SK-N-SH (cell line): ENCODE data around the gene TBC1D21. TPM values are rescaled to one million over a fixed set of nuclear protein-coding genes. Genes with fewer than 3 reads are reported as not detected.

Experiments
- CTCF ChIA-PET: fragments of 300-600, 350-600 bp; formaldehyde crosslinking; extraction: SDS; loops from one replicate; lab custom pipeline; 2021; lab: Yijun Ruan, JAX
- POLR2A ChIA-PET: fragments of 350-600 bp; sonication (Branson Sonifier 250); formaldehyde crosslinking; extraction: SDS; loops from one replicate; lab custom pipeline; 2020; ENCODE audit warnings: antibody characterized with exemption, inconsistent platforms; lab: Yijun Ruan, JAX
- DNase-seq: peaks from one replicate; pipeline ENCODE4 v3.0.0; 2012
- H2AFZ ChIP-seq: fragments of 200-600 bp; sonication (generic); 2 replicates; pipeline ENCODE4 v1.8.1; 2016; ENCODE audit warnings: antibody characterized with exemption, mild to moderate bottlenecking, low read depth
- H3F3A ChIP-seq: fragments of 200-600 bp; sonication (generic); replicated peaks from 2 replicates; pipeline ENCODE3; 2016; ENCODE audit warnings: antibody characterized with exemption, mild to moderate bottlenecking; ENCODE audit not compliant: insufficient read depth
- H3K27ac ChIP-seq, 2 experiments: fragments of 200-500 bp in 1 of 2; fragments of 200-600 bp in 1 of 2; sonication (Bioruptor generic) in 1 of 2; sonication (generic), shearing (Covaris generic) in 1 of 2; 2 replicates each; pipeline versions ENCODE4 v1.5.1 to v1.6.1; 2014 to 2016; ENCODE audit warnings: low read depth in 2 of 2, inconsistent platforms in 1 of 2, low read length in 1 of 2, mild to moderate bottlenecking in 1 of 2, mixed read lengths in 1 of 2
- H3K27me3 ChIP-seq: fragments of 200-600 bp; sonication (generic), shearing (Covaris generic); 2 replicates; pipeline ENCODE4 v1.6.1; 2016; ENCODE audit warnings: mixed run types; ENCODE audit not compliant: insufficient read depth
- H3K36me3 ChIP-seq, 2 experiments: fragments of 200-500 bp in 1 of 2; fragments of 200-600 bp in 1 of 2; sonication (Bioruptor generic) in 1 of 2; sonication (generic) in 1 of 2; replicated peaks in 1 of 2; 2 replicates each; pipeline versions ENCODE3 to v1.5.1; 2014 to 2016; ENCODE audit warnings: low read length in 1 of 2, mild to moderate bottlenecking in 1 of 2; ENCODE audit not compliant: insufficient read depth in 2 of 2, control insufficient read depth in 1 of 2
- H3K4me1 ChIP-seq, 2 experiments: fragments of 200-500 bp in 1 of 2; fragments of 200-600 bp in 1 of 2; sonication (Bioruptor generic) in 1 of 2; sonication (generic), shearing (Covaris generic) in 1 of 2; 2 replicates each; pipeline versions ENCODE4 v1.5.1 to v1.6.1; 2014 to 2016; ENCODE audit warnings: low read depth in 1 of 2, low read length in 1 of 2, mixed run types in 1 of 2; ENCODE audit not compliant: insufficient read depth in 2 of 2, control insufficient read depth in 1 of 2
- H3K4me2 ChIP-seq: fragments of 200-600 bp; sonication (generic), shearing (Covaris generic); 2 replicates; pipeline ENCODE4 v1.6.1; 2017; ENCODE audit warnings: mixed run types
- H3K4me3 ChIP-seq, 2 experiments: fragments of 200-500 bp in 1 of 2; fragments of 200-600 bp in 1 of 2; sonication (Bioruptor generic) in 1 of 2; sonication (generic), shearing (Covaris generic) in 1 of 2; 2 replicates each; pipeline versions ENCODE4 v1.5.1 to v1.8.1; 2014 to 2016; ENCODE audit warnings: low read depth in 2 of 2, inconsistent platforms in 1 of 2, low read length in 1 of 2, mild to moderate bottlenecking in 1 of 2, mixed read lengths in 1 of 2, moderate library complexity in 1 of 2
- H3K79me2 ChIP-seq: fragments of 200-600 bp; sonication (generic); 2 replicates; pipeline ENCODE4 v1.8.1; 2017; ENCODE audit warnings: mild to moderate bottlenecking; ENCODE audit not compliant: insufficient read depth
- H3K9ac ChIP-seq: fragments of 200-600 bp; sonication (generic); 2 replicates; pipeline ENCODE4 v1.6.1; 2017; ENCODE audit warnings: mixed run types
- H3K9me2 ChIP-seq: fragments of 200-600 bp; sonication (generic); 2 replicates; pipeline ENCODE4 v1.6.1; 2017; ENCODE audit warnings: mixed run types
- H3K9me3 ChIP-seq: fragments of 200-600 bp; sonication (generic); 2 replicates; pipeline ENCODE4 v1.6.1; 2017; ENCODE audit warnings: mixed run types, mild to moderate bottlenecking, moderate library complexity
- H4K20me1 ChIP-seq: fragments of 200-600 bp; sonication (generic); 2 replicates; pipeline ENCODE4 v1.6.1; 2017; ENCODE audit warnings: mild to moderate bottlenecking, mixed run types; ENCODE audit not compliant: insufficient read depth
- CTCF ChIP-seq: fragments of 200-600 bp; sonication (generic); IDR thresholded peaks from 2 replicates; pipeline ENCODE4 v1.6.1; 2017; ENCODE audit warnings: antibody characterized with exemption, mild to moderate bottlenecking, moderate library complexity
- EZH2phosphoT487 ChIP-seq: fragments of 200-600 bp; sonication (generic); IDR thresholded peaks from 2 replicates; pipeline ENCODE4 v1.6.1; 2017; ENCODE audit warnings: low read depth, mixed run types, mild to moderate bottlenecking, antibody characterized with exemption, moderate library complexity, borderline replicate concordance
- FOSL2 ChIP-seq: IDR thresholded peaks from 2 replicates; pipeline ENCODE4 v1.4.0; 2012; ENCODE audit warnings: low read depth, mild to moderate bottlenecking, moderate library complexity, borderline replicate concordance
- FOXJ3 ChIP-seq: sonication (generic); formaldehyde crosslinking; IDR thresholded peaks from 2 replicates; pipeline ENCODE4 v1.5.1; 2020; ENCODE audit warnings: mild to moderate bottlenecking, missing genetic modification reagents
- GABPA ChIP-seq: IDR thresholded peaks from 2 replicates; pipeline ENCODE4 v1.4.0; 2012; ENCODE audit warnings: low read depth, mild to moderate bottlenecking
- GATA2 ChIP-seq: sonication (generic); formaldehyde crosslinking; IDR thresholded peaks from 2 replicates; pipeline ENCODE4 v1.5.0; 2020; ENCODE audit warnings: mild to moderate bottlenecking, missing genetic modification reagents
- IRF3 ChIP-seq: fragments of 150-350 bp; IDR thresholded peaks from 2 replicates; pipeline ENCODE4 v1.6.1; 2016; ENCODE audit warnings: mild to moderate bottlenecking, low read depth, low read length
- JUND ChIP-seq: IDR thresholded peaks from 2 replicates; pipeline ENCODE4 v1.4.0; 2012
- MAX ChIP-seq: IDR thresholded peaks from 2 replicates; pipeline ENCODE4 v1.4.0; 2012; ENCODE audit warnings: low read depth
- REST ChIP-seq: IDR thresholded peaks from 2 replicates; pipeline ENCODE4 v1.6.1; 2012; ENCODE audit warnings: mild to moderate bottlenecking, low read depth, low read length, moderate library complexity
- RXRA ChIP-seq: IDR thresholded peaks from 2 replicates; pipeline ENCODE4 v1.4.0; 2012; ENCODE audit warnings: low read depth, mild to moderate bottlenecking, borderline replicate concordance
- TCF12 ChIP-seq: IDR thresholded peaks from 2 replicates; pipeline ENCODE4 v1.4.0; 2012
- TEAD4 ChIP-seq: IDR thresholded peaks from 2 replicates; pipeline ENCODE4 v1.4.0; 2012; ENCODE audit warnings: mild to moderate bottlenecking, borderline replicate concordance; ENCODE audit not compliant: insufficient read depth
- USF1 ChIP-seq: IDR thresholded peaks from 2 replicates; pipeline ENCODE4 v1.4.0; 2012; ENCODE audit warnings: low read depth, borderline replicate concordance
- USF2 ChIP-seq: fragments of 150-350 bp; IDR thresholded peaks from 2 replicates; pipeline ENCODE4 v1.6.1; 2017; ENCODE audit warnings: antibody characterized with exemption, low read length, low read depth, borderline replicate concordance
- ZBTB33 ChIP-seq: IDR thresholded peaks from 2 replicates; pipeline ENCODE4 v1.4.0; 2012; ENCODE audit warnings: low read depth, borderline replicate concordance
- whole genome bisulfite sequencing: methylation state at CpG from one replicate; pipeline ENCODE4 v1.1.6; 2017; ENCODE audit warnings: low lambda C conversion rate; 5-methylcytosine and 5-hydroxymethylcytosine counted together
- polyA plus RNA-seq, 3 experiments: library from polyadenylated mRNA; depleted of rRNA; stranded (reverse); fragments of >200 nt; gene quantifications; 2 replicates each; pipeline ENCODE4 v1.2.3, GENCODE V29; 2012

Gene TBC1D21
- polyA plus RNA-seq, 1 of the 3 experiments (the other 2 are of a cell fraction): not detected

GRCh38 chr15:73850228-73850627 is 23.1 kb upstream of the TBC1D21 start:
- 5% methylated on average over 1 of the region's 1 CpG for WGBS
- no peak overlapping the region for H3K27ac ChIP-seq
- H3K4me1 ChIP-seq: no peaks in the 10 kb centered on the region; a peak in 1 of 4 replicates
- ChIA-PET CTCF (interaction anchor here (1.0 to 1.4 kb wide), 5 partner anchors 11 to 101 kb away, joined by 3 read pairs; no protein-coding TSS in a partner anchor), POLR2A (no interaction called here)
- H3K4me2 ChIP-seq: no peak overlapping the region
- H3F3A ChIP-seq: no peaks in the 10 kb centered on the region
- no peaks in the 10 kb centered on the region for H3K9me2 ChIP-seq
- no peak overlapping the region for H3K4me3 ChIP-seq
- no peak overlapping the region for H3K9ac ChIP-seq
- H3K79me2 ChIP-seq: no peaks in the 10 kb centered on the region
- no peak for DNase-seq
- TF ChIP-seq FOSL2 (no peak), TCF12 (no peak), JUND (no peak), IRF3 (no peak), USF2 (no peak), MAX (no peak), FOXJ3 (no peak), GABPA (no peak), REST (no peak), RXRA (no peak), USF1 (no peak), EZH2phosphoT487 (no peak), GATA2 (CRISPR knock-in tag) (no peak), CTCF (no peak), TEAD4 (no peak), ZBTB33 (no peak)
- no peaks in the 10 kb centered on the region for H4K20me1 ChIP-seq
- no peaks in the 10 kb centered on the region for H3K9me3 ChIP-seq
- H2AFZ ChIP-seq: no peak overlapping the region
- no peaks in the 10 kb centered on the region for H3K36me3 ChIP-seq
- H3K27me3 ChIP-seq: peaks cover 29% of the 10 kb centered on the region; the same call in 1 of the 2 replicates
